Activated CD4-positive, alpha-beta T cell treated with anti-CD3 and anti-CD28 coated beads, Interleukin-2, amount 10 ng/mL, durations not matched to agents 7 days and 5 days (primary cell): Measurements from ENCODE around the gene CPE. TPM values are rescaled to one million over a fixed set of nuclear protein-coding genes. Genes with fewer than 3 reads are reported as not detected.
"Not testable (repeated sequence)": the region's sequence is repeated elsewhere in the genome, so short reads cannot be mapped to it uniquely, and the experiment has no call there.

Experiments
- CTCF ChIA-PET: fragments of 350-600 bp; sonication (Branson Sonifier 250); formaldehyde crosslinking; loops from one replicate; lab custom pipeline; 2021; ENCODE audit warnings: antibody characterized with exemption; lab: Charles Lee
- POLR2A ChIA-PET: fragments of 350-600 bp; sonication (Branson Sonifier 250); formaldehyde crosslinking; loops from one replicate; lab custom pipeline; 2021; ENCODE audit warnings: antibody characterized with exemption; lab: Charles Lee
- DNase-seq: peaks from one replicate; pipeline ENCODE4 v3.0.0-alpha.2; 2020
- H3K27ac Mint-ChIP-seq: one replicate; pipeline ENCODE4 v1.8.0; 2021; ENCODE audit warnings: mild to moderate bottlenecking, moderate library complexity, mixed read lengths
- H3K27me3 Mint-ChIP-seq: one replicate; pipeline ENCODE4 v1.8.0; 2021; ENCODE audit warnings: mixed read lengths
- H3K36me3 Mint-ChIP-seq: one replicate; pipeline ENCODE4 v1.8.0; 2021; ENCODE audit warnings: low read depth, mixed read lengths
- H3K4me1 Mint-ChIP-seq: one replicate; pipeline ENCODE4 v1.8.0; 2021; ENCODE audit warnings: mixed read lengths
- H3K4me3 Mint-ChIP-seq: one replicate; pipeline ENCODE4 v1.8.0; 2021; ENCODE audit warnings: mild to moderate bottlenecking, moderate library complexity, mixed read lengths
- H3K9me3 Mint-ChIP-seq: one replicate; pipeline ENCODE4 v1.8.0; 2021; ENCODE audit warnings: mixed read lengths
- total RNA-seq, 2 experiments: library from RNA; stranded (reverse); gene quantifications; one replicate each; pipeline ENCODE4 v1.2.3, GENCODE V29; 2021

Gene CPE
- total RNA-seq, 2 experiments from 2014 or later, result not detected

DNA sequence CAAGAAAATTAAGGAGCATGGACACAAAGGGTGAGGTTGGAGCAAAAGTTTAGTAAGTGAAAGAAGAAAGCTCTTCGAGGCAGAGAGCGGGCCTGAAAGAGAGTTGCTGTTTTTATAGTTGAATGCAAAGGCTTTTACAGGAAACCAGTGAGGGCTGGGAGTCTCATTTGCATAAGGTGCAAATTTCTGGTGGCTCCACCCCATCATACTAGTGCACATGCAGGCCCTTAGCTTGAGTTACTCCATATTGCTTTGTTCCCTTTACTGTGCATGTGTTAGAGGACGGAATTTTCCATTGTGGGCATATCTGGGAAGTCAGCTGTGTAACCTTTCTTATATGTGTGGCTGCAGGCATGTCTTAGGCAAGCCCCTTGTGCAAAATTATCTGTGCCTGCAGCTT, 48.0 kb downstream of the CPE start:
- H3K4me3 Mint-ChIP-seq, result no peak overlapping the region
- no peaks in the 10 kb centered on the region for H3K9me3 Mint-ChIP-seq
- H3K27ac Mint-ChIP-seq, result no peak overlapping the region
- POLR2A ChIA-PET, result no interaction called here
- no peaks in the 10 kb centered on the region for H3K4me1 Mint-ChIP-seq
- DNase-seq, result no peak
- peaks cover 6% of the 10 kb centered on the region for H3K27me3 Mint-ChIP-seq
- no peaks in the 10 kb centered on the region for H3K36me3 Mint-ChIP-seq
- CTCF ChIA-PET, result no interaction called here

DNA sequence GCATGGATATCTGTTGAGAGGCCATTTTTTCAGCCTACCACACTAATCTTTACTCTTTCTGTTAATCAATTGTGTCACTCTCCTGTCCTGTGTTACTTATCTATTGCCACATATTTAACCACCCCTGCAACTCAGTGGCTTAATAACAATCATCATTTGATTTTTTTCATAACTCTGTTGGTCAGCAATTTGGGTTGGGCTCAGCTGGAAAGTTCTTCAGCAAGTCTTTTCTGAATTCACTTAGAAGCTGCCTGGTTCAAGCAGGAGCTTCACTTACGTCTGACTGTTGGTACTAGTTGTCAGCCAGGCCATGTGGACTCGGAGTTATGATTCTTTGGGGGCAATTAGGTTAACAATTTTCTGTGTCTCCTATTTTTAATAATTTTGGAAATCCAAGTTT, 50.1 kb downstream of the CPE start:
- DNase-seq, result no peak
- H3K36me3 Mint-ChIP-seq, result no peaks in the 10 kb centered on the region
- ChIA-PET POLR2A (no interaction called here), CTCF (interaction anchor here (1.6 kb wide), 1 partner anchor 298 kb away, joined by 3 read pairs; no protein-coding TSS in a partner anchor)
- no peaks in the 10 kb centered on the region for H3K9me3 Mint-ChIP-seq
- no peak overlapping the region for H3K27ac Mint-ChIP-seq
- no peaks in the 10 kb centered on the region for H3K4me1 Mint-ChIP-seq
- no peak overlapping the region for H3K4me3 Mint-ChIP-seq
- peaks cover 9% of the 10 kb centered on the region for H3K27me3 Mint-ChIP-seq

DNA sequence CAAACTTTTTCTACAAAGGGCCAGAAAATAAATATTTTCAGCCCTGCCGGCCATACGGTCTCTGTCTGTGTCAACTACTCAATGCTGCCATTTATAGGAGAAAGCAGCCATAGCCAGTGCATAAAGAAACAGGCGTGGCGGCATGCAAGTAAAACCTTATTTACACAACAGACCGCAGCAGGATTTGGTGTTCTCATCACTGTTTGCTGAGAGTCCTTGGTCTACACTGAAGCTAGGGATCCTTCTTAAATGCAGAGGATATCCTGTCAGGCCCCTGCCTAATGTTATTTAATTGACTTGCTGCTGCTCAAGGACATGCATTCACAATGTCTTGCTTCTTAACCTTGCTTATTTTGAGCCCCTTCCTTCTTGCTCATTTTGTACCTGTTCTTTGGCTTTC, 54.7 kb downstream of the CPE start:
- H3K27ac Mint-ChIP-seq, result no peak overlapping the region
- H3K9me3 Mint-ChIP-seq, result no peaks in the 10 kb centered on the region
- POLR2A ChIA-PET, result no interaction called here
- no peaks in the 10 kb centered on the region for H3K36me3 Mint-ChIP-seq
- CTCF ChIA-PET, result interaction anchor here (0.6 to 1.3 kb wide), 2 partner anchors 31 to 498 kb away, joined by 3 read pairs; no protein-coding TSS in a partner anchor
- no peak for DNase-seq
- H3K4me1 Mint-ChIP-seq, result no peaks in the 10 kb centered on the region
- no peak overlapping the region for H3K4me3 Mint-ChIP-seq
- H3K27me3 Mint-ChIP-seq, result peaks cover 20% of the 10 kb centered on the region

DNA sequence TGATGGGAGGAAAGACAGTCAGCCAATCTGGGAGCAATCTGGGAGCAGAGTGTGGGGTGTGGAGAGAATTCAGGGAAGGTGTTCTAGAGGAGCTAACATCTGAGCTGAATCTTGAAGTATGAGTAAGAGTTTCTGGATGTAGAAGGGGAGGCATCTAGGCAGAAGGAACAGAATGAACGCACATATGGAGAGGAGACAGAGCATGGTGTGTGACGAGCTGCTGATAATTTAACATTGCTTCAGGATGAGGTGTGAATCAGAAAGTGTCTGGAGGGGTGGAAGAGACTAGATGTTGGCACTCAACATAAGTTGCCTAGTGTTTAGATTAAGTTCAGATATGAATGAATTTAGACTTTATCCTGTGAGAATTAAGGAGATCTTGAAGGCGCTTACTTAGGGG, 58.9 kb downstream of the CPE start:
- H3K27ac Mint-ChIP-seq, result no peak overlapping the region
- H3K4me3 Mint-ChIP-seq, result no peak overlapping the region
- no peak for DNase-seq
- ChIA-PET CTCF (no interaction called here), POLR2A (no interaction called here)
- H3K27me3 Mint-ChIP-seq, result peaks cover 18% of the 10 kb centered on the region
- no peaks in the 10 kb centered on the region for H3K4me1 Mint-ChIP-seq
- no peaks in the 10 kb centered on the region for H3K36me3 Mint-ChIP-seq
- no peaks in the 10 kb centered on the region for H3K9me3 Mint-ChIP-seq

DNA sequence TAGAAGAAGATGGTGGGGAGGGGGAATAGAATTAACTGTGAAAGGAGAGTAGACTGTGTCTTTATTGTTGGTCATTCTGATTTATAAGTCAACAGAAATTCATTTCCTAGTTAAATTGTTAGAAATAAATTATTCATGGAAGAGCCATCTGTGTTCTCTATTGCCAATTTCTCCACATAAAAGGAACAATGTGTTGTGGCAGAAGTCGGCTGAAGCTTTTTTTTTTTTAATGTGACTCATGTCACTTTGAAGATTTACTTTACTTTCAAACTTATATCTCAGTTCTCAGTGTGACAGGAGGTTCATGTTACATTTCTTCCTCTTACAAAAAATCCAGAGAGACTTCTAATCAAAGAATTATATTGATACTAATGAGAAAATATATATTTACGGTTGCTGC, 60.5 kb downstream of the CPE start:
- no peaks in the 10 kb centered on the region for H3K36me3 Mint-ChIP-seq
- ChIA-PET CTCF (no interaction called here), POLR2A (no interaction called here)
- H3K4me3 Mint-ChIP-seq, result no peak overlapping the region
- H3K4me1 Mint-ChIP-seq, result no peaks in the 10 kb centered on the region
- no peak overlapping the region for H3K27ac Mint-ChIP-seq
- no peaks in the 10 kb centered on the region for H3K9me3 Mint-ChIP-seq
- DNase-seq, result no peak
- H3K27me3 Mint-ChIP-seq, result peaks cover 16% of the 10 kb centered on the region

DNA sequence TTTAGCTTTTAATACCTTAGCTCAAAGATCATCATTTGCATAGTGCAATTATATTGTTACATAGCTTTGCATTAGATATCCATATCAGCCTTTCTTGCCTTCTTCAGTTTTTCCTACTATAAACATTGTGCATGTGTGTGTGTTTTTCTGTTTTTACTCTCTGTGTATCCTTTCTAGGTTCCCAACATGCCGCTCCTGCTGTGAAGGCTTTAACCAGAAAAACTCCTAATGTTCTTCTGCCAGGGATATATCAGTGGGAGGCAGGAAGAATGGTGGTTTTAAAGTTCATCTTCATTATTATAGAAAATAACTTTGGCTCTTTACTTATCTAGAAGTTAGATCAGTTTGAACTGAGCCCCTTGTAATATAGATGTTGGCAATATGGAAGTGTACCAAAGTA, 61.2 kb downstream of the CPE start:
- Mint-ChIP-seq H3K36me3 (no peaks in the 10 kb centered on the region), H3K4me1 (no peaks in the 10 kb centered on the region), H3K4me3 (no peak overlapping the region), H3K27ac (no peak overlapping the region), H3K9me3 (no peaks in the 10 kb centered on the region), H3K27me3 (peaks cover 14% of the 10 kb centered on the region)
- DNase-seq, result no peak
- ChIA-PET CTCF (no interaction called here), POLR2A (no interaction called here)

DNA sequence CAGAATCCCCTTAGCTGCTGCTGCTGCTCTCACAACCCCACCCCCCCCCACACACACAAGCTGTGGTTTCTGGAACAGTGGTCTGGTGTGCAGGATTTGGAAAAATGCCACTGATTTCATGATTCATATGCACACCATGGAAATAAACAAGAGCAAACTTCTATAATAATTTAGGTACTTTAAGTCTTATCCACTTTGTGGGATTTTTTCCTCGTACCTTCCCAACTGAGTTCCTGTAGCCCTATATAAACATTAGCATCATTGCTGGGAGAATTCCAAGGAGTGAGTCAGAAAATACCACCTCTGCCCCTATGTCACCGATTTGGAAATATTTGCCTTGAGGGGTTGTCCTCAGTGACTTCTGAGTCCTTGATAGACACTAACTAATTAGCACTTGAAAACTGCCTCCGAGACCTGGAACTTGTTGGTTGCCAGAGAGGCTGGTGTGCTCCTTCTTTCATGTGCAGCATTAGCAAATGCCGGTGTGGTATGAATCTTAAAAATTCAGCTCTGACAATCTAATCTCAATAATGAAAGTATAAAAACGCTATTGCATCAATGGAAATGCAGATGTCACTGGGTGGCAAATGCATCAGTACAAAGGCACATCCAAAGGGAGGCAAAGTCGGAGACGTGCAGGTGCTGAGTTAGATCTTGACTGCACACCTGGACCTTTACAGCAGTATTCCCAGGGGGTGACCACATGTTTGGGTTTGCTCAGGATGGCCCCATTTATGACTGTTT, 61.8 kb downstream of the CPE start:
- Mint-ChIP-seq H3K27ac (no peak overlapping the region), H3K4me3 (no peak overlapping the region), H3K36me3 (no peaks in the 10 kb centered on the region), H3K27me3 (peaks cover 11% of the 10 kb centered on the region), H3K4me1 (no peaks in the 10 kb centered on the region), H3K9me3 (no peaks in the 10 kb centered on the region)
- DNase-seq, result no peak
- POLR2A ChIA-PET, result no interaction called here
- CTCF ChIA-PET, result no interaction called here

DNA sequence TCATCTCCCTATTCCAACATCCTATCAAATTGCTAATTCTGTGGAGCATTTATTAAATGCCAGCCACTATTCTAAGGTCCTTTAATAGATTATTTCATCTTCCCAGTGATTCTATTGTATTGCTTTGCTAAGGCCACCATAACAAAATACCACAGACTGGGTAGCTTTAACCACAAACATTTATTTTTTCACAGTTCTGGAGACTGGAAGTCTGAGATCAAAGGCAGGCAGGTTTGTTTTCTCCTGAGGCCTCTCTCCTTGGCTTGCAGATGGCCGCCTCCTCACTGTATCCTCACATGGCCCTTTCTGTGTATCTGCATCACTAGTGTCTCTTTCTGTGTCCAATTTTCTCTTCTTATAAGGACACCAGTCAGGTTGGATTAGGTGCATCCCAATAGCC, 64.5 kb downstream of the CPE start:
- H3K36me3 Mint-ChIP-seq, result no peaks in the 10 kb centered on the region
- POLR2A ChIA-PET, result no interaction called here
- peaks cover 4% of the 10 kb centered on the region for H3K27me3 Mint-ChIP-seq
- DNase-seq, result no peak
- CTCF ChIA-PET, result no interaction called here
- H3K4me3 Mint-ChIP-seq, result no peak overlapping the region
- no peaks in the 10 kb centered on the region for H3K9me3 Mint-ChIP-seq
- H3K27ac Mint-ChIP-seq, result no peak overlapping the region
- no peaks in the 10 kb centered on the region for H3K4me1 Mint-ChIP-seq

DNA sequence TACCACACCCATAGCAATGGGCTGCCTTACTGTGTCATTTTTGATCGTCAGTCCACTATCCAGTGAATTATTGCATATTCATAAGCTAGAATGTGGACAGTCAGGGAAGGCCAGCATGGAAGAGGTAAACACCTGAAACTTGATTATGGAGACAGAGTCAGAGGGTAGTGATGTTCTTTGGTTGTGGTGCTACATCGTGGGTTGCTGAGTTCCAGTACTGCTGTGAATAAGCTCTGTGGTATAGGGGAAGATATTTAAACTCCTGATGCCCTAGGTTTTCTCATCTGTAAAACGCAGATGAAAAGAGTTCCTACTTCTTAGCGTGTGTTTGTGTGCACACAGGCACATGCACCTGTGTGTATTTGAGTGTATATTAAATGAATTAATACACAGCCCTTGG, 69.9 kb downstream of the CPE start:
- Mint-ChIP-seq H3K4me3 (no peak overlapping the region), H3K36me3 (no peaks in the 10 kb centered on the region), H3K27me3 (no peaks in the 10 kb centered on the region), H3K27ac (no peak overlapping the region), H3K9me3 (no peaks in the 10 kb centered on the region), H3K4me1 (peaks cover 2% of the 10 kb centered on the region)
- no peak for DNase-seq
- ChIA-PET POLR2A (no interaction called here), CTCF (no interaction called here)

DNA sequence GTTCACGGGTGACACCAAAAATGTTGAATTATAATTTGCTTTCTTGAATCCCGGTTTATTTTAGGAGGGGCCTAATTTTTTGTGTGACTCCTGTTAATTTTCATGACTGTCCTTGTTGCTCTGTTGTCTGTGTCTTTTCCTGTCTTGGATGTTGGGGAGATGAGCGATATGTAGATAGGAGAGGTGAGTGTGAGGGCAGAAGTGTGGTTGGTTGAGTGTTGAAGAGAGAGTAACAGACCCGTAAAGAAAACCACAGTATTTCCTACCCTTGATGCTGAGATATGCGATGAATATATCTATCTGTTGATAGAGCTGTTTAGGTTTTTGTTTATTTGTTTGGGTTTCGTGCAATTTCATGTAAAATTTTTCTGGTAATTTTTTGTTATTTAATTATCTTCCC, 70.5 kb downstream of the CPE start:
- Mint-ChIP-seq H3K27ac (no peak overlapping the region), H3K4me1 (peaks cover 2% of the 10 kb centered on the region), H3K27me3 (no peaks in the 10 kb centered on the region), H3K4me3 (no peak overlapping the region), H3K36me3 (no peaks in the 10 kb centered on the region), H3K9me3 (no peaks in the 10 kb centered on the region)
- DNase-seq, result no peak
- ChIA-PET CTCF (no interaction called here), POLR2A (no interaction called here)

DNA sequence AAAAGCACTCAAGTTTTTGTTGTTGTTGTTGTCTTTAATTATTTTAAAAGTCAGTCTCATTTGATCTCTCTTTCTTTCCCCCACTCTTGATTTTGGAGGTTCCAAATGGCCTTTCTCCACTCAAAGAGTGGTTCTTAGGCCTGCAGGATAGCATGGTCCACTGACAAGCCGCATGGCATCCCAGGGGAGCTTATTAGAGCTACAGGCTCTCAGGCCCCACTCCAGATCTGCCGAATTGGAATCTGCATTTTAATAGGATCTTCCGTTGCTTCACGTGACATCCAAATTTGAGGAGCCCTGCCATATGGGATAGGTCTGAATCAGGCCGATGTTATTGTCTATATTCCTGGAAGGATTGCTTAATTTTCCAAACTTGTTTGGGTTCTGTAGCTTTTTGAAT, 72.1 kb downstream of the CPE start:
- Mint-ChIP-seq H3K27me3 (peaks cover 1% of the 10 kb centered on the region), H3K4me1 (peaks cover 2% of the 10 kb centered on the region), H3K36me3 (no peaks in the 10 kb centered on the region), H3K4me3 (no peak overlapping the region), H3K27ac (no peak overlapping the region), H3K9me3 (no peaks in the 10 kb centered on the region)
- no peak for DNase-seq
- ChIA-PET CTCF (interaction anchor here (0.6 kb wide), 1 partner anchor 544 kb away, joined by 3 read pairs; no protein-coding TSS in a partner anchor), POLR2A (no interaction called here)

DNA sequence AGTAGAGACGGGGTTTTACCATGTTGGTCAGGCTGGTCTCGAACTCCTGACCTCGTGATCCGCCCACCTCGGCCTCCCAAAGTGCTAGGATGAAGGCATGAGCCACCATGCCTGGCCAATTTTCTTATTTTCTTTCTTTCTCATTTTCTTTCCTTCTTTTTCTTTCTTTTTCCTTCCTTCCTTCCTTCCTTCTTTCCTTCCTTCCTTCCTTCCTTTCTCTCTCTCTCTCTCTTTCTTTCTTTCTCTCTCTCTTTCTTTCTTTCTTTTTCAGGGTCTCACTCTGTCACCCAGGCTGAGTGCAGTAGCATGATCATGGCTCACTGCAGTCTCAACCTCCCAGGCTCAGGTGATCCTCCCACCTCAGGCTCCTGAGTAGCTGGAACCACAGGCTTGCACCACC, 74.3 kb downstream of the CPE start:
- H3K27ac Mint-ChIP-seq, POLR2A ChIA-PET, H3K9me3 Mint-ChIP-seq, DNase-seq, H3K36me3 Mint-ChIP-seq, H3K4me1 Mint-ChIP-seq, H3K4me3 Mint-ChIP-seq, H3K27me3 Mint-ChIP-seq: not testable (repeated sequence)
- CTCF ChIA-PET, result interaction anchor here (0.7 kb wide), 1 partner anchor 37 kb away, joined by 3 read pairs; no protein-coding TSS in a partner anchor

DNA sequence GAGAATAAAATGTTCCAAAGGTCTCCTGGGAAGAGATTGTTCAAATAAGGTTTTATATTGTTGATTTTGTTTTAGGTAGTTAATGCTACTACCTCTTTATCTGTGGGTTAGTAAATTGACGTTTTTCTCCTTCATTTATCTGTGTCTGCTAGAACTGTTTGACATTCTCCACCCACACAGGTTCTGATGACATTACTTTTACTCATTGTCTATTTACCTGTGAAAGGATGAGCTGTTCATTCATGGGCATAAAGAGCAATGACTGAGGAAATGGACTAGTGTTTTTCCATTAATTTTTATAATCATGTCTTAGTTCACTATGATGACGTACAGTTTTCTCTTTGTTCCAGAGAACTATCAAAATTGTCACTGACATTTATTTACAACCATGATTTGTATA, 75.6 kb downstream of the CPE start:
- Mint-ChIP-seq H3K9me3 (no peaks in the 10 kb centered on the region), H3K27ac (no peak overlapping the region), H3K27me3 (peaks cover 5% of the 10 kb centered on the region), H3K4me3 (no peak overlapping the region), H3K36me3 (no peaks in the 10 kb centered on the region), H3K4me1 (no peaks in the 10 kb centered on the region)
- CTCF ChIA-PET, result no interaction called here
- DNase-seq, result no peak
- POLR2A ChIA-PET, result no interaction called here

DNA sequence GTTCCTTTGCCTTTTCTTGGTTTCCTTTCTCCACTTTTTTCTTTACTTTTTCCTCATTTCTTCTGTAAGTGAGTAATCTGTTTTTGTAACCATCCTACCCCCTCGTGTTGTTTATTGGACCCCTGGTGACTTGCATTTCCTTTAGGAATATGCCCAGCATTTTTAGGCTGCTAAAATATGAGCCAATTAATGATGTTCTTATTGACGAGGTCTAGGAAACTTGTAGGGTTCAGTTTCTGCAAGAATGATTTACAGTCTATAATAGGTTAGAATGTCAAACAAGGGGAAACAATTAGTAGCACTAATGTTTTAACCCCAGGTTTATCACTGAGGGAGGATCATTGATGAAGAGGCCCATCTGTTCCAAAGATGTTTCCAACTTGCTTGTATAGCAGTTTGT, 79.0 kb downstream of the CPE start:
- Mint-ChIP-seq H3K27me3 (peaks cover 8% of the 10 kb centered on the region), H3K27ac (no peak overlapping the region), H3K4me3 (no peak overlapping the region), H3K9me3 (no peaks in the 10 kb centered on the region), H3K4me1 (no peaks in the 10 kb centered on the region), H3K36me3 (no peaks in the 10 kb centered on the region)
- DNase-seq, result no peak
- POLR2A ChIA-PET, result no interaction called here
- CTCF ChIA-PET, result no interaction called here
